ENCODE measurements around the gene MPEG1.

- TF ChIP-seq, protein P1, sequence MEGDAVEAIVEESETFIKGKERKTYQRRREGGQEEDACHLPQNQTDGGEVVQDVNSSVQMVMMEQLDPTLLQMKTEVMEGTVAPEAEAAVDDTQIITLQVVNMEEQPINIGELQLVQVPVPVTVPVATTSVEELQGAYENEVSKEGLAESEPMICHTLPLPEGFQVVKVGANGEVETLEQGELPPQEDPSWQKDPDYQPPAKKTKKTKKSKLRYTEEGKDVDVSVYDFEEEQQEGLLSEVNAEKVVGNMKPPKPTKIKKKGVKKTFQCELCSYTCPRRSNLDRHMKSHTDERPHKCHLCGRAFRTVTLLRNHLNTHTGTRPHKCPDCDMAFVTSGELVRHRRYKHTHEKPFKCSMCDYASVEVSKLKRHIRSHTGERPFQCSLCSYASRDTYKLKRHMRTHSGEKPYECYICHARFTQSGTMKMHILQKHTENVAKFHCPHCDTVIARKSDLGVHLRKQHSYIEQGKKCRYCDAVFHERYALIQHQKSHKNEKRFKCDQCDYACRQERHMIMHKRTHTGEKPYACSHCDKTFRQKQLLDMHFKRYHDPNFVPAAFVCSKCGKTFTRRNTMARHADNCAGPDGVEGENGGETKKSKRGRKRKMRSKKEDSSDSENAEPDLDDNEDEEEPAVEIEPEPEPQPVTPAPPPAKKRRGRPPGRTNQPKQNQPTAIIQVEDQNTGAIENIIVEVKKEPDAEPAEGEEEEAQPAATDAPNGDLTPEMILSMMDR (IDR thresholded peaks at IDR 0.05 in 8 of 11, conservative IDR thresholded peaks at IDR 0.05 in 3 of 11) = peak; percentile 28 to 83 (median 71)
- TF ChIP-seq POLR2A (IDR thresholded peaks at IDR 0.05) (peak in 1 of 3 donors; percentile 12), POLR2AphosphoS5 (IDR thresholded peaks at IDR 0.05) (peak in 1 of 3 donors; percentile 58)
Observed at GRCh38 chr11:59207988-59208451, 4.7 kb downstream of the MPEG1 start.
